ENCODE measurements around the gene IPPK.

GRCh38 chr9:92641092-92641809, 28.7 kb downstream of the IPPK start:
- no peak for TF ChIP-seq EZH2 (IDR thresholded peaks at IDR 0.05; ENCODE audit: insufficient read depth, poor library complexity, severe bottlenecking)
- no peak for TF ChIP-seq EZH2phosphoT487 (IDR thresholded peaks at IDR 0.05; ENCODE audit: insufficient read depth, low read depth)

All from GM23248 (cell line).